ENCODE results near the gene GOLPH3L.
A peak's percentile ranks its signal among the peaks of the same experiment; 100 is the strongest.
"Not testable (repeated sequence)": the region's sequence is repeated elsewhere in the genome, so short reads cannot be mapped to it uniquely, and the experiment has no call there.

The GOLPH3L gene

DNA sequence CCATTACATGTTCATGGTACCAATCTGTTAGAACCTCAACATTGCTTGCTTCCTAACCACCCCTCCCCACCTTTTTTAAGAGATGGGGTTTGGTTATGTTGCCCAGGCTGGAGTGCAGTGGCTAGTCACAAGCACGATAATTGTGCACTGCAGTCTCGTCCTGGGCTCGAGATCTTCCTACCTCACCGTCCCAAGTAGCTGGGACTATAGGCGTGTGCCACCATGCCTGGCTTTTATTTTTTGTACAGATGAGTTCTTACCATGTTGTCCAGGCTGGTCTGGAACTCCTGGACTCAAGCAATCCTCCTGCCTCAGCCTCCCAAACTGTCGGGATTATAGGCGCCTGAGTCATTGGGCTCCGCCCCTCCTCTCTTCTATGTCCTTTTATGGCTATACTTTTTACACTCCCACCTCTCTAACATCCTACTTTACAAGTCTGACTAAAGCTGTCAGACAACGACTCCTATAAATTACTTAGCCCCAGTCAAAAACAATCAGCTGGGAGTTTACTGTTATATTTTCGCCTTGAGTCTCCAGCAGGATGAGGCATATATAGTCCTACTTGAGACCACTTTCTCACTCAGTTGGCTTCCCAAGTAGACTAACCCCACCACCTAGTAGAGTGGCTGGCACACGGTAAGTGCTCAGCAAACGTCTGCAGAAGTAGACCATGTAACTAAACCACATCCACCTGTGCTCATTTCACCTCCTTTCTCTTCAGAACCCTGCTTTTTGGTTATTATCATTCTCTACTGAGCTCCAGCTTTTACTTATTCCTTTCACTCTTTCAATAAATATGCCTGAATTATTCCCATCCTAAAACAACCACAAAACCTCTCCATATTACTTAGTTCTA lies 81.4 kb downstream of the GOLPH3L start:
- no peak for DNase-seq

DNA sequence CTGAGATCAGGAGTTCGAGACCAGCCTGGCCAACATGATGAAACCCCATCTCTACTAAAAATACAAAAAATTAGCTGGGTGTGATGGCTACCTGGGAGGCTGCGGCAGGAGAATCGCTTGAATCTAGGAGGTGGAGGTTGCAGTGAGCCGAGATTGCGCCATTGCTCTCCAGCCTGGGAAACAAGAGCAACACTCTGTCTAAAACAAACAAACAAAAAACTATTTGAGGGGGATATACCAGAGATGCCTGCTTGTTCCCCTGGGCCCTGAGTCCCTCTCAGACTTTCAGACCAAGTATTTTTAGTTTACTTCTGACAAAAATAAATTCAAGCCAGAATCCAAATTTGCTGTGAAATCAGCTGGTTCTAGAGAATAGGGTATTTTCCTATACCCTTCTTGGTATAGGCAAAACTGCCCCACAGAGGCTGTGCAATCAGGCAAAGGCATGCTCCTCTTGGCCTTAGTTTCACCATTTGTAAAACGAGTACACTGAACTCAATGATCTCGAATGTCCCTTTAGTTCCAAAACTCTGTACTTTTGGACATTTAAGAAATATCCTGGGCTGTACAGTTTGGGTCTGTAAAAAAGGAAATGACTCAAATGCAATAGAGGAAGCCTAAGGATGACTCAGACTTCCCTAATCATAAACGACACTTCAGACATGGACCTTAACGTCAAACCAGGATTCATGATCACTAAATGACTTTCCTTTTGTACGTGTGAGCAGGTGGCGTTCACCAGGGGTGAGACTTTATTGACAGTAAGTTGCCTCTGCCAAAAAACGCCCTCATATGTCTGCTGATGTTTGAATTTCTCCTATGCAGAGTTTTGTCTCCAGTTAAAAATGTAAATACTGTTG lies 83.7 kb downstream of the GOLPH3L start:
- peak; percentile 72 for DNase-seq

DNA sequence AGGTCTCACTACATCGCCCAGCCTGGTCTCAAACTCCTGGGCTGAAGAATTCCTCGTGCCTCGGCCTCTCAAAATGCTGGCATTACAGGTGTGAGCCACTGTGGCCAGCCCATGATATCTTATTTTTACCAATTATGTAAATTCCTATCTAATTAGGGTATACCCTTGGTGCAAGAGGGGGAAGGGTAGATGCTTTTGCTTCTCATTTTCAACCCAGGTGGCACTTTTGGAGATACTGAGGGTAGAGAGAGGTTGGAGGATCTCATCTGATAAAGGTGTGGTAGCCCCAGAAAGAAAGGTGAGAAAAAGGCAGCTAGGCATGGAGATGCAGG lies 85.0 kb downstream of the GOLPH3L start:
- no peak for DNase-seq

DNA sequence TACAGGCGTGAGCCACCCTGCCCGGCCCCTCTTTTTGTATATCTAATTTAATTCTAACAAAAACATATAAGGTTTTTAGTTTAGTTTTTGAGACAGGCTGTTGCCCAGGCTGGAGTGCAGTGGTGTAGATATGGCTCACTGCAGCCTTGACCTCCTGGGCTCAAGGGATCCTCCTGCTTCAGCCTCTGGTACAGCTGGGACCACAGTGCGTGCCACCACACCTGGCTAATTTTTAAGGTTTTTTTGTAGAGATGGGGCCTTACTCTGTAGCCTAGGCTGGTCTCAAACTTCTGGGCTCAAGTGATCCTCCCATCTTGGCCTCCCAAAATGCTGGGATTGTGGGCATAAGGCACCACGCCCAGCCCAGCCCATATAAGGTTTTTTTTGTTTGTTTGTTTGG lies 86.4 kb downstream of the GOLPH3L start:
- no peak for DNase-seq

DNA sequence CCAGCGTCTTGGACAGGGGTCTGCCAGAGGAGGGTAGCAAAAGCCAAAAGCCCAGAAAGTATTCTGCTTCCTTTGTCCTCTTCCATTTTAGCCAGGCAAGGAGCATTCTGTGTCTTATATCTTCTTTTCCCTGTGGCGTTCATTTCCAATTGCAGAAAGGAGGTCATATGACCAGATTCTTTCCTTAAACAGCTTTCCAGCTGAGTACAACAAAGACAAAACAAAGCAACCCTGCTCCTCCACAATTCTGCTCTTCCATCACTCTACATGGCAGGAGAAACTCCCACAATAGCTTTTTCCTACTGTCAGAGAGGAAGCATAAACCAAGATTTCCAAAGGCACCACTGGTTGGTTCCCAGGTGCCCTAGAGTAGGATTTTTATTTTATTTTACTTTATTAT lies 87.2 kb downstream of the GOLPH3L start:
- DNase-seq, result no peak

DNA sequence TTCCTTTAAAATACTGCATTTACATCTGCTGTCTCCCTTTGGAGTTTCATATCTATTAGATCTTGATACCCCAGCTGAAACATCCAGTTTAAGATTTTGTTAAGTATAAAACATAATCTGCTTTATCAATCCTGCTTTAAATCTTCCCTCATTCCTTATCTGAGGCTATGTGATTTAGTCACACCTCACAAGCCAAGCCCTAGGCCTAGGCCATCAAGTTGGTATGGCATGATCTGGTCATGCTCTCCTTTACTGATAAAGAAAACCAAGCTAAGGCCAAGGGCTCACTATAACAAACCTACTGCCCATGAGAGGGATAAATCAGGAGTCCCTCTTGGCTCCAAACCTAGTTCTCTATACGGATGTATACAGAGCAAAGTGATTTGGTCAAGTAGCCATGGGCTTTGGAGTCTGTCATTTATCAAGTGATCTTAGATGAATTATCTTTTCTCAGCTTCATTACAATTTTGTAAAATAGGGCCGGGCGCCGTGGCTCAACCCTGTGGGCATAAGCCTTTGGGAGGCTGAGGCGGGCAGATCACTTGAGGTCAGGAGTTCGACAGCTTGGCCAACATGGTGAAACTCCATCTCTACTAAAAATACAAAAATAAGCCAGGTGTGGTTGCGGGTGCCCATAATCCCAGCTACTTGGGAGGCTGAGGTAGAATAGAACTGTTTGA lies 90.4 kb downstream of the GOLPH3L start:
- DNase-seq, result no peak

DNA sequence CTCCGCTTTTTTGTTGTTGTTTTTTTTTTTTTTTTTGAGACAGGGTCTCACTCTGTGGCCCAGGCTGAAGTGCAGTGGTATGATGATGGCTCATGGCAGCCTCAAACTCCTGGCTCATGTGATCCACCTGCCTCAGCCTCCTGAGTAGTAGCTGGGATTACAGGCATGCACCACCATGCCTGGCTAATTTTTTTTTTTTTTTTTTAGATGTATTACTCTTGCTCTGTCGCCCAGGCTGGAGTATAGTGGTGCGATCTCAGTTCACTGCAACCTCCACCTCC lies 91.6 kb downstream of the GOLPH3L start:
- not testable (repeated sequence) for DNase-seq

DNA sequence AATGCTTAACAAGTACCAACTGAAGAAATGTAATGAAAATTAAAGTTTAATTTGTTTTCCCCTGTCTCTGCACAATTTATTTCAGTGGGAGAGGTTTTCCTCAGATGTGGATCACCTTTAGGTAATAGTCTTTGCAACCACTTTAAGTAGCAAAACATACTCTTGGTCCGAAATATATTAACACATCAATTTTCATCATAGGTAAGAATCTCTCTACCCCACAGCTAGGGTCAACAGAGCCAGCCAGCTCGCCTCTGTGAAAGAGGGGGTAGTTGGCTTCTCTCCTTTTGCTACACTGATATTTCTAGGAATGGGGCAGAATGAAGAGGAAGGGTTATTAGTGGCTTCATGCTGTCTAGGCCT lies 92.7 kb downstream of the GOLPH3L start:
- DNase-seq, result no peak

DNA sequence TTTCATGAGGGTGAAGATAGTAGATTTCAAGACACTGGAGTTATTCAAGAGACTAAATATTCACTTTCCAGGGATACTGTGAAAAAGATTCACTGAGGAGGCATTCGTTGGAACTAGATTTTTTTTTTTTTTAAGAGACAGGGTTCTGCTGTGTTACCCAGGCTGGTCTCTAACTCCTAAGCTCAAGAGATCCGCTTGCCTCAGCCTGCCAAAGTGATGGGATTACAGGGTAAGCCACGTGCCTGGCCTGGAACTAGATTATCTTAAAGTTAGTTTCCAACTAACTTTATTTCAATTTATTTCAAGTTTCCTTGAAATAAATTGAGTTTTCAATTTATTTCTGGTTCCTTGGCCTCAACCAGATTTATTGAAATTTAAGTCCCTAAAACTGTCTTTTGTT lies 93.2 kb downstream of the GOLPH3L start:
- DNase-seq, result no peak

DNA sequence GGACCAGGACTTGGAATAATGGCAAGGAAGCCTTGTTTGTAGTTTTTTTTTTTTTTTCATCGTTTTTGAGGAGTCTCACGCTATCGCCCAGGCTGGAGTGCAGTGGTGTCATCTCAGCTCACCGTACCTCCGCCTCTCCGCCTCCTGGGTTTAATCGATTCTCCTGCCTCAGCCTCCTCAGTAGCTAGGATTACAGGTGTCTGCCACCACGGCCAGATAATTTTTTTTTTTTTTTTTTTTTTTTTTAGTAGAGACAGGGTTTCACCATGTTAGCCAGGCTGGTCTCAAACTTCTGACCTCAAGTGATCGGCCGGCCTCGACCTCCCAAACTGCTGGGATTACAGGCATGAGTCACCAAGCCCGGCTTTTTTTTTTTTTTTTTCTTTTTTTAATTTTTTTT lies 94.6 kb downstream of the GOLPH3L start:
- not testable (repeated sequence) for DNase-seq

DNA sequence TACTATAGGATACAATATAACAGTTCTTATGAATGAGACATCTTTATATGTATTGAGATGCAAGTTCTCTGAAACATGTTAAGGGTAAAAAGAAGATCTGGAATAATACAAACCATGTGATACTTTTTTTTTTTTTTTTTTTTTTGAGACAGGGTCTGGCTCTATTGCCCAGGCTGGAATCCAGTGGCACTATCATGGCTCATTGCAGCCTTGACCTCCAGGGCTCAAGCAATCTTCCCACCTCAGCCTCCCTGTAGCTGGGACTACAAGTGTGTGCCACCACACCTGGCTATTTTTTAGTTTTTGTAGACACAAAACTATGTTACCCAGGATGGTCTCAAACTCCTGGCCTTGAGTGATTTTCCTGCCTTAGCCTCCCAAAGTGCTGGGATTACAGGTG lies 95.4 kb downstream of the GOLPH3L start:
- DNase-seq, result no peak

DNA sequence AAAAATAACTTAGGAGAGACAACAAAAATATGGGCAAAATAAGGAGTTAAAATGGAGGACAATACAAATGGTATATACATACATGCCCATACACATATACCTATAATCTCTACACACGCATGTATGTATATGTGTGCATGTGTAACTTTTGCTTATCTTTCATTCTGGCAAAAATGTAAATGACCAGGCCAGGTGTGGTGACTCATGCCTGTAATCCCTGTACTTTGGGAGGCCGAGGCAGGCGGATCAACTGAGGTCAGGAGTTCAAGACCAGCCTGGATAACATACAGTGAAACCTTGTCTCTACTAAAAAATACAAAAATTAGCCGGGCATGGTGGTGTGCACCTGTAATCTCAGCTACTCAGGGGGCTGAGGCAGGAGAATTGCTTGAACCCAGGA lies 98.6 kb downstream of the GOLPH3L start:
- not testable (repeated sequence) for DNase-seq

DNA sequence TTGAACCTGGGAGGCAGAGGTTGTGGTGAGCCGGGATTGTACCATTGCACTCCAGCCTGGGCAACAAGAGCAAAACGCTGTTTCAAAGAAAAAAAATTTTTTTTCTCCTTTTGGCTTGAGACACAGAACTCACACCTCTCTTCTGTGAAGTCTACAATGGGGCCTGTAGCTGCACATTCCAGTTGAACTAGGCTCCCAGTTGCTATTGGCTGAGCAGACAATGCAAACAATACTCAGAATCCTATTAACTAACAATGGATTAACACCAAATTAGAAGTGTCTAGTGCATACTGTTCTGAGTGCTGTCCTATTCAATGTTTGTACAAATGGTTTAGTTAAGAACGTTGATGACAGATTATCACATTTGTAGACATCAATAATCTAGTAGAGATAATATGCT lies 100.0 kb downstream of the GOLPH3L start:
- no peak for DNase-seq

All from fibroblast of skin of abdomen (primary cell).